ENCODE data around the gene SDK2.

Gene SDK2

GRCh38 chr17:73368085-73368631 lies 276.1 kb downstream of the SDK2 start:
- no peak for TF ChIP-seq SUZ12 (IDR thresholded peaks at IDR 0.05)
- TF ChIP-seq ZNF384 (IDR thresholded peaks at IDR 0.05) = no peak
- no peak for TF ChIP-seq FOXK2 (IDR thresholded peaks at IDR 0.05)
- no peak for TF ChIP-seq ELF4 (IDR thresholded peaks at IDR 0.05)
- TF ChIP-seq CTBP1 (IDR thresholded peaks at IDR 0.05; ENCODE audit: borderline replicate concordance) = no peak
- TF ChIP-seq HDGF (IDR thresholded peaks at IDR 0.05; ENCODE audit: borderline replicate concordance) = no peak
- TF ChIP-seq SP1 (IDR thresholded peaks at IDR 0.05) = no peak
- no peak for TF ChIP-seq BHLHE40 (IDR thresholded peaks at IDR 0.05; ENCODE audit: borderline replicate concordance)
- no peak for TF ChIP-seq TARDBP (IDR thresholded peaks at IDR 0.05)
- TF ChIP-seq ARNT (IDR thresholded peaks at IDR 0.05) = no peak
- TF ChIP-seq, protein P1, sequence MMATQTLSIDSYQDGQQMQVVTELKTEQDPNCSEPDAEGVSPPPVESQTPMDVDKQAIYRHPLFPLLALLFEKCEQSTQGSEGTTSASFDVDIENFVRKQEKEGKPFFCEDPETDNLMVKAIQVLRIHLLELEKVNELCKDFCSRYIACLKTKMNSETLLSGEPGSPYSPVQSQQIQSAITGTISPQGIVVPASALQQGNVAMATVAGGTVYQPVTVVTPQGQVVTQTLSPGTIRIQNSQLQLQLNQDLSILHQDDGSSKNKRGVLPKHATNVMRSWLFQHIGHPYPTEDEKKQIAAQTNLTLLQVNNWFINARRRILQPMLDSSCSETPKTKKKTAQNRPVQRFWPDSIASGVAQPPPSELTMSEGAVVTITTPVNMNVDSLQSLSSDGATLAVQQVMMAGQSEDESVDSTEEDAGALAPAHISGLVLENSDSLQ (IDR thresholded peaks at IDR 0.05) = no peak
- no peak for TF ChIP-seq L3MBTL2 (conservative IDR thresholded peaks at IDR 0.05)
- TF ChIP-seq NFRKB (IDR thresholded peaks at IDR 0.05) = no peak
- TF ChIP-seq FOXA1 (IDR thresholded peaks at IDR 0.05) = no peak
- POLR2A ChIA-PET = no interaction called here
- DNase-seq (ENCODE audit: extremely low spot score) = no peak
- CTCF ChIA-PET = interaction anchor here (4.2 kb wide), 1 partner anchor 113 kb away, joined by 55 read pairs; no protein-coding TSS in a partner anchor

DNA sequence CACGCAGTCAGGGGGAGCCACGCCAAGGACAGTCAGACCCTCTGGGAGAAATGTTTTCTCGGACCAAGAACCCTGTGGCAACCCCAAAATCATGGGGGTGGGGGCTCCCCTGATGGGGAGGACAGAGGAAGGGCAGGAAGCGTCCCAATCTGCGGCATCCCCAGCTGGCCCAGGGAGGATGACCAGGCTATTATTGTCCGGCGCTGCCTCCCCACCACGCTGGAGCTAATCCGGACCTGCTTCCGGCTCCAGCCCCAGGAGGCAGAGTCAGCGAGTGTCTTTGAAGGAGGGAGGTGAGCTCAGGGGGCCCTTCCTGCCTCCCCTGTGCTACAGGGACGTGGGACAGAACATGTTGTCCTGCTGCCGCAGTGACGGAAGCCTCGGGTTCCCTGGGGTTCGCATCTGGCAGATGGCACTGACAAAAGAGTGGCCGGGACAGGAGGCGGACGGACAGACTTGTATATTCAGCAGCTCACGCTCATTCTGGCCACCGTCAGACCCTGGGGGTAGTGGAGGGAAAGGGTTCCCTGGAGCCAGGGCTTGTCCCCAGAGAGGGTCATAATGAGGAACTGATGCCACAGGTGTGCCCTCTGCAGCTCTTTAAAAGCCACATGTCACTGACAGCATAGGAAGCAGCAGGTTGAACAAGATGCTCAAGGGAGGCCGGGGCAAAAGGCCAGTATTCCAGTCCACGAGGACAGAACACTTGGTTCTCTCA lies 278.2 kb downstream of the SDK2 start:
- TF ChIP-seq NFRKB (IDR thresholded peaks at IDR 0.05) = no peak
- no peak for TF ChIP-seq SUZ12 (IDR thresholded peaks at IDR 0.05)
- TF ChIP-seq ELF4 (IDR thresholded peaks at IDR 0.05) = no peak
- TF ChIP-seq, protein P1 (IDR thresholded peaks at IDR 0.05) = no peak
- no peak for TF ChIP-seq SP1 (IDR thresholded peaks at IDR 0.05)
- TF ChIP-seq FOXK2 (IDR thresholded peaks at IDR 0.05) = no peak
- TF ChIP-seq HDGF (IDR thresholded peaks at IDR 0.05; ENCODE audit: borderline replicate concordance) = no peak
- TF ChIP-seq TARDBP (IDR thresholded peaks at IDR 0.05) = no peak
- TF ChIP-seq LEF1 (IDR thresholded peaks at IDR 0.05; ENCODE audit: borderline replicate concordance) = no peak
- ChIA-PET CTCF (interaction anchor here (1.1 to 1.7 kb wide), 2 partner anchors 55 to 111 kb away, joined by 3 to 6 read pairs; no protein-coding TSS in a partner anchor), POLR2A (no interaction called here)
- no peak for DNase-seq (ENCODE audit: extremely low spot score)

DNA sequence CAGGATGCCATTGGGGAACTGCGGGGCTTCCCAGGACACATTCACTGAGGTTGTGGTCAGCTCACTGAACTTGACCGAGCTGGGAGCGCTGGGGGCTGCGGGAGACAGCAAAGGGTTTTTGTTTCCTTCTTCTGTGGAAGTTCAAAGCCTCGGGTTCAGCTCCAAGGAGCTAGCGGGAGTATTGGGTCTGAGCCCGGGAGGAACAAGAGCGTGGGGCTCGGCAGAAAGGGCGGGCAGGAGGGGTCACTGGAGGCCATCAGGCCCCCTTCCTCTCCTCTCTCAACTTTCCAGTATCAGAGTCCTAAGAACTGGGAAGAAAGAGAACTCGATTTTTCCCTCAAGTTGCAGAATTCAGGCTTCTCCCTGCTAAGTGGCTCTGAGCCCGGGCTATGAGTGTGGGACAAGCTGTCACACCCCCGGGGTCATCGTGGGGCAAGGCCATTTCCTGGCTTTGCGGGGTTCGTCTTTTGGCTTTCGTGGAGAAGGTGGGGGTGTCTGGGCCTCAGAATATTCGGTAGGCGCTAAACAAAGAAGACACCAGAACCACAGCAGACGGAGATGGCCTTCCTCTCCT lies 278.9 kb downstream of the SDK2 start:
- ChIA-PET POLR2A (no interaction called here), CTCF (interaction anchor here (1.1 kb wide), 1 partner anchor 54 kb away, joined by 3 read pairs; no protein-coding TSS in a partner anchor)

GRCh38 chr17:73364155-73364522 lies 280.1 kb downstream of the SDK2 start:
- ChIA-PET CTCF (interaction anchor here (0.6 kb wide), 1 partner anchor 62 kb away, joined by 3 read pairs; no protein-coding TSS in a partner anchor), POLR2A (interaction anchor here (0.8 to 1.4 kb wide), 2 partner anchors 52 to 54 kb away, joined by 3 to 4 read pairs; no protein-coding TSS in a partner anchor)
- TF ChIP-seq ZNF384 (IDR thresholded peaks at IDR 0.05) = no peak
- DNase-seq (ENCODE audit: extremely low spot score) = no peak

More for the DNA sequence above, 278.9 kb downstream of the SDK2 start:
- TF ChIP-seq CTBP1 (IDR thresholded peaks at IDR 0.05; ENCODE audit: borderline replicate concordance) = no peak
- no peak for TF ChIP-seq BHLHE40 (IDR thresholded peaks at IDR 0.05; ENCODE audit: borderline replicate concordance)
- TF ChIP-seq, protein P1 (IDR thresholded peaks at IDR 0.05) = no peak
- TF ChIP-seq ARNT (IDR thresholded peaks at IDR 0.05) = no peak
- no peak for TF ChIP-seq L3MBTL2 (conservative IDR thresholded peaks at IDR 0.05)
- no peak for DNase-seq (ENCODE audit: extremely low spot score)

DNA sequence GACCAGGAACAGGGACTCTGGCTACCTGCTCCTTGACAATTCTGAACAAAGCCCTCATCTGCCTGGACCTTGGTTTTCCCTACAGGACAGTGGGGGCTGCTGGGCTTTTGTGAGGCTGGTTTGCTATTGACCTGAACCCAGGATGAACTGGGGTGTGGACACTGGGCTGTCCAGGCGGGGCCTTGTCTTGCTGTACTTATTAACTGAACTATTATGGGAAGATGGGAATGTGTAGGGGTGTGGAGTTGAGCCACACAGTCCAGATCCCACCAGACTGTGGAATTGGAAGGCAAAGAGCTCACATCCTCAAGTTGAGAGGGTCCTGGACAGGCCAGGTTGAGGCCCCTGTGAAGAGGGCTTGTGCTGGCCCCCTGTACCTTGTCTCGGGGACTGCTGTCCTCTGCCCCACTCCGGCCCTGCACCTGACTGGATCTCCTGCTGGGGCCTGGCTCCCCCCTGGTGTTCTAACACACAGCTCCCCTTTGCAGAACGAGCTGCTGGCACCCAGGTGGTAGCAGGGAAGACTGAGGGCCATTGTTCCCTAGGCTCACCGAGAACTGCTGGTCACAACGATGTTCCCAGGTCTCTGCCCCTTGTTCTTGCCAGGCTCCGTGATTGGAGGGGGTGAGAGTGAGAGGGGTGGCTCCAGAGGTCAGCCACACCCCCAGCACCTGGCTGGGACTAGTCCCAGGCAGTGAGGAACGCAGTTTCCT lies 280.6 kb downstream of the SDK2 start:
- no peak for DNase-seq (ENCODE audit: extremely low spot score)
- TF ChIP-seq, protein P1 (IDR thresholded peaks at IDR 0.05) = no peak
- TF ChIP-seq BHLHE40 (IDR thresholded peaks at IDR 0.05; ENCODE audit: borderline replicate concordance) (no peak), FOXK2 (IDR thresholded peaks at IDR 0.05) (no peak), ARNT (IDR thresholded peaks at IDR 0.05) (no peak), L3MBTL2 (conservative IDR thresholded peaks at IDR 0.05) (no peak), SP1 (IDR thresholded peaks at IDR 0.05) (no peak), NFRKB (IDR thresholded peaks at IDR 0.05) (no peak), ZNF384 (IDR thresholded peaks at IDR 0.05) (no peak), ELF4 (IDR thresholded peaks at IDR 0.05) (no peak), SUZ12 (IDR thresholded peaks at IDR 0.05) (no peak), FOXM1 (IDR thresholded peaks at IDR 0.05; ENCODE audit: borderline replicate concordance) (no peak), CTBP1 (IDR thresholded peaks at IDR 0.05; ENCODE audit: borderline replicate concordance) (no peak), LEF1 (IDR thresholded peaks at IDR 0.05; ENCODE audit: borderline replicate concordance) (no peak), FOXA1 (IDR thresholded peaks at IDR 0.05) (no peak), HDGF (IDR thresholded peaks at IDR 0.05; ENCODE audit: borderline replicate concordance) (no peak), TARDBP (IDR thresholded peaks at IDR 0.05) (no peak)
- ChIA-PET POLR2A (interaction anchor here (0.5 to 1.4 kb wide), 3 partner anchors 51 to 129 kb away, joined by 3 to 4 read pairs (median 4); no protein-coding TSS in a partner anchor), CTCF (interaction anchor here (0.6 kb wide), 1 partner anchor 61 kb away, joined by 3 read pairs; no protein-coding TSS in a partner anchor)
